Activated CD4-positive, alpha-beta T cell treated with anti-CD3 and anti-CD28 coated beads for 24 hours (primary cell): ENCODE results near the gene FAU.

ENCODE experiments used
- DNase-seq, 2 donors: peaks; one replicate each; pipeline ENCODE4 v3.0.0-alpha.2; 2020; ENCODE audit warnings: low read depth in 2 of 2

The FAU gene

GRCh38 chr11:65083134-65083833 is 38.6 kb downstream of the FAU start:
- DNase-seq: no peak

- no peak for DNase-seq
Observed at GRCh38 chr11:65078786-65079342, 43.1 kb downstream of the FAU start.

GRCh38 chr11:65078151-65078550 is 43.8 kb downstream of the FAU start:
- DNase-seq: peak; percentile 53 to 60

- no peak for DNase-seq
Observed at GRCh38 chr11:65077451-65077850, 44.5 kb downstream of the FAU start.

- DNase-seq: no peak
Observed at GRCh38 chr11:65072631-65072966, 49.3 kb downstream of the FAU start.

- DNase-seq: no peak
Observed at GRCh38 chr11:65071907-65072630, 49.9 kb downstream of the FAU start.
